ENCODE measurements around the gene GDF11.
A peak's percentile ranks its signal among the peaks of the same experiment; 100 is the strongest.

GDF11 gene

GRCh38 chr12:55728939-55729818 is 13.7 kb upstream of the GDF11 start, which contains the start of gene CD63 (continued):
- peak; percentile 74 for TF ChIP-seq ZNF398 (tag by site-specific recombination; IDR thresholded peaks at IDR 0.05)
- TF ChIP-seq ZNF24 (tag by site-specific recombination; IDR thresholded peaks at IDR 0.05) = peak; percentile 48; the same call in 1 of the 2 replicates
- TF ChIP-seq ZNF366 (tag by site-specific recombination; conservative IDR thresholded peaks at IDR 0.05) = peak; percentile 52
- TF ChIP-seq ZFP3 (tag by site-specific recombination; IDR thresholded peaks at IDR 0.05; ENCODE audit: low read depth) = no peak
- TF ChIP-seq ZNF324 (tag by site-specific recombination; IDR thresholded peaks at IDR 0.05) = peak; percentile 52; the same call in 1 of the 2 replicates
- no peak for TF ChIP-seq FEZF1 (tag by site-specific recombination; IDR thresholded peaks at IDR 0.05)
- peak; percentile 68; the same call in 1 of the 2 replicates for TF ChIP-seq ZNF423 (tag by site-specific recombination; IDR thresholded peaks at IDR 0.05)
- no peak for TF ChIP-seq ZNF449 (tag by site-specific recombination; IDR thresholded peaks at IDR 0.05)
- TF ChIP-seq BCL6B (tag by site-specific recombination; IDR thresholded peaks at IDR 0.05) = no peak
- TF ChIP-seq ZNF704 (tag by site-specific recombination; IDR thresholded peaks at IDR 0.05) = peak; percentile 32; the same call in 1 of the 2 replicates
- no peak for TF ChIP-seq ZNF560 (tag by site-specific recombination; IDR thresholded peaks at IDR 0.05; ENCODE audit: borderline replicate concordance)
- TF ChIP-seq ZBTB8A (tag by site-specific recombination; IDR thresholded peaks at IDR 0.05) = peak; percentile 45; the same call in 1 of the 2 replicates
- peak; percentile 79; the same call in 1 of the 2 replicates for TF ChIP-seq ZBTB7A (tag by site-specific recombination; IDR thresholded peaks at IDR 0.05; ENCODE audit: low read depth)
- no peak for TF ChIP-seq ZNF292 (tag by site-specific recombination; IDR thresholded peaks at IDR 0.05; ENCODE audit: borderline replicate concordance, low read depth)
- no peak for TF ChIP-seq ZNF549 (tag by site-specific recombination; IDR thresholded peaks at IDR 0.05)
- 0 out of 2 replicates have a peak, but pooled peaks have one; percentile 25 for TF ChIP-seq PRDM1 (tag by site-specific recombination; IDR thresholded peaks at IDR 0.05)
- no peak for TF ChIP-seq ZNF510 (tag by site-specific recombination; IDR thresholded peaks at IDR 0.05; ENCODE audit: insufficient replicate concordance)
- TF ChIP-seq ZNF488 (tag by site-specific recombination; IDR thresholded peaks at IDR 0.05) = no peak
- TF ChIP-seq GLIS1 (tag by site-specific recombination; IDR thresholded peaks at IDR 0.05) = peak; percentile 99
- peak; percentile 74; the same call in 1 of the 2 replicates for TF ChIP-seq ZNF580 (tag by site-specific recombination; IDR thresholded peaks at IDR 0.05)
- no peak for TF ChIP-seq REPIN1 (tag by site-specific recombination; IDR thresholded peaks at IDR 0.05; ENCODE audit: low read depth)
- TF ChIP-seq ZNF148 (tag by site-specific recombination; IDR thresholded peaks at IDR 0.05; ENCODE audit: borderline replicate concordance) = no peak
- TF ChIP-seq CTCF (tag by site-specific recombination; IDR thresholded peaks at IDR 0.05) = no peak
- TF ChIP-seq ZBTB1 (tag by site-specific recombination; IDR thresholded peaks at IDR 0.05) = no peak
- peak; percentile 46; the same call in 1 of the 2 replicates for TF ChIP-seq ZNF610 (tag by site-specific recombination; IDR thresholded peaks at IDR 0.05; ENCODE audit: borderline replicate concordance)
